Embryonic facial prominence (tissue), 1 donor: ENCODE measurements around the gene HES1.
"Not testable (repeated sequence)": the region's sequence is repeated elsewhere in the genome, so short reads cannot be mapped to it uniquely, and the experiment has no call there.

Experiments used
- DNase-seq: peaks from one replicate; pipeline ENCODE4 v3.0.0-alpha.2; 2016; ENCODE audit errors: extremely low spot score

Gene HES1

GRCh38 chr3:194128202-194128918 is 7.6 kb upstream of the HES1 start:
- DNase-seq = no peak

DNA sequence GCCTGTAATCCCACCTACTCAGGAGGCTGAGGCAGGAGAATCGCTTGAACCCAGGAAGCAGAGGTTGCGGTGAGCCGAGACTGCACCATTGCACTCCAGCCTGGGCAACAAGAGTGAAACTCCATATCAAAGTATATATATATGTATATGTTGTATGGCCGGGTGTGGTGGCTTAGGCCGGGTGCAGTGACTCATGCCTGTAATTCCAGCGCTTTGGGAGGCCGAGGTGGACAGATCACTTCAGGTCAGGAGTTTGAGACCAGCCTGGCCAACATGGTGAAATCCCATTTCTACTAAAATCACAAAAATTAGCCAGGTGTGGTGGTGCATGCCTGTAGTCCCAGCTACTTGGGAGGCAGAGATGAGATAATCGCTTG is 7.0 kb upstream of the HES1 start:
- DNase-seq = not testable (repeated sequence)

- no peak for DNase-seq
Observed at GRCh38 chr3:194129581-194130133, 6.3 kb upstream of the HES1 start.

DNA sequence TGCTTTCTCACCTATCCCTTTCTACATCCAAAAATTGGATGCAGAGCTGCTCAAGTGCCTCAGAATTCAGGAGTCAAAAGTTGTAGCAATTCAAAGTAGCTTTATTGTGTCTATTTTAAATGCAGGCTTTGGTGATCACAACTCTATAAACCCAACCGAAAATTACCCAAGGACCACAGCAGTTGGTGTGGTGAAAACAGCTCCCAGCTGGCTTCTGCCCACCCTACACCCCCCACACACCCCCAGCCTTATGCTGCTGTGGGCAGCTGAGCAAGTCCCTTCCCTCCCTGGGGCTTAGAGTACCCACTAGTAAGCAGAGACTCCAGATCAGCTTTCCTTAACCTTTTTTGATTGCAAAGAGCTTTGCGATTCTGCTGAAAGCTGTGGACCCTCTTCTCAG is 5.8 kb upstream of the HES1 start:
- no peak for DNase-seq

DNA sequence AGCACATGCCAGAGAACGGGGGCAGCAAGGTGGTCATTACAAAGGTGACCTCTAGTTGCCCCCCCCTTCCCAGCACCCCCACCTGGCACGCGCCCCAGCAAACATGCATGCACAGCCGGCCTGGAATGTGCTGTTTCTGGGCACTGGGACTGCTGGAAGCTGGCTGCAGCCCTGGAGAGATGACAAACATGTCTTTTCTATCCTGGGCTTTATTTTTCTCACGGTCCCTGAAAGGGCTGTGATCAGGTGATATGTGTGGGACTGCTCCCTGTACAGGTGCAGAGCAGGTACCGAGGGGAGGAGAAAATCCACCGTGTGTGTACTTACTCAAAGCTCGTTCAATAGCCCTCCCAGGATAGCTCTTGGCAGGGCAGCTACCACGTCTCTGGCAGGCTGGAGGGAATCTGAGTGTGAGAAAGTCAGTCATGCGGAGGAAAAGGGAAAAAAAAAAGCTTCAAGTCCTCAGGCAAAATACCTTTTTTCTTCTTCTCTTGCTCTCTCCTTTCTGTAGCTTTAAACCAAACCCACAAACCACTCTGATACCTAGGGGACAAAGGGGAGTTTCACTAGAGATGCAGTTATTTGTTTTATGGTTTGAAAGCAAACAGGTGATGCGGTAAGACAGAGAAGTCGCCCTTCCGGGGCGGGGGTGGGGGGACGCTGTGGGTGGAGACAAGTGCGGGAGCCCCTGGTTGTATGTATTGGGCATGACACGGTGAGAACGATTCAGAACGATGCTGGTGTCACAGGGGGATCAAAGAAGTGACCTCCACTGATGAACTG is 5.0 kb upstream of the HES1 start:
- no peak for DNase-seq

DNA sequence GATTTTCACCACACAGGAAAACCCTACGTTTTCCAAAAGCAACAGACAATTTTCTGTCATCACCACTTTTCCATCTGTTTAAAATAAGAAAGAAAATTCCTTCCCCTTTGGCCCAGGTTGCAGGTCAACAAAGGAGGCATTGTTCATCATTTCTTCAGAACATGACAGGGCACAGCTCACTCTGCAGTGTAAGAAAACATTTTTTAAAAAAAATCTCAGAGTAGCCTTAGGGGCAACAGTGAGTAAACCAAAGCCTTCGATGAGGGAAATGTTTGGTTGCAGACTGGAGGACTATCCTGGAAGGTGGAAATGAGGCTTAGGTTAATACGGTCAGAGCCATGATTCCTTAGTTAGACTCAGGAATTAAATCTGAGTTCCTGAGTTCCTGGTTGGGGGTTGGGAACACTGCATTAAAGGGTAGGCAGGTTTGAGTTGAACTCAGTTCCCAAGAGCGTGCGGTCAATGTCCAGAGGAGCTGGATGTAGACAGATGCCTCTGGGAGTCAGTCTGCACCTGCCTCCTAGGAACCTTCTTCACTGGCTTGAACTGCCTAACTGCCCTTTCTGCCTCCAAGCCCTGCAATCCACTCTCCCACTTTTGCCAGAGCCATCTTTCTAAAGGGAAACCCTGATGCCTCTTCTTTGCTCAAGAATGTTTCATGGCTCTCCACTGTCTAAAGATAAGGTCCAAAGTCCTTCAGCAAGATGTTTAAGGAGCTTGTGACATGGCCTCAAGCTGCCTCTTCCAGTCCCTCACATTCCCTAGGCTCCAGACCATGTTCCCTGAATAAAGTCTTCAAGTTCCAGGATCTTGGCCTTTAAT is 3.3 kb upstream of the HES1 start:
- DNase-seq = no peak

DNA sequence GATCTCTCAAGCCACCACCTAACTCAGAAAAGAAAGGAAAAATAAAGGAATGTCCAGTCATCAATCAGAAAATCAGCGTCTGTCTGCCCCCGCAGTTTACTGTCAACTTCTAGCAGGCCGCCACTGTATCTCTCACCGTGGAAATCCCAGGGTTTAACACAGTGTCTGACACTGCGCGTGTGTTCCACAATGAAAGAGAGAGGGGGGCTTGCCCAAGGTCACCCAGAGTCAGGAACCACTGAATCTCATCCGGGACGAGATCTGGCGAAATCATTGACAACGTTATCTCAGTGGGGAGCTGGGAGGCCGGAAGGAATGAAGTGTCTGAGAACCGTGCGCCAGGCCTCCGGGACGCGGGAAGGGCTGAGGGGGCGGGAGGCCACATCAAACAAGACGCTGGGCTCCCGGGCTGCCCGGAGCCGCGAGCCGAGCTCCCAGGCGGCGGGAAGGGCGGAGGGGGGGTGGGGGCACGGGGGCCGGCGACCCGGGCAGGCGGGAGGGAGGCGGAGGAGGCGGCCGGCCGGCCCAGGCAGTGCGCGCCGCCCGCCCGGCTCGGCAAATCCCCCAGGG is 2.2 kb upstream of the HES1 start:
- DNase-seq = no peak

GRCh38 chr3:194134231-194134756 is 1.7 kb upstream of the HES1 start:
- no peak for DNase-seq

GRCh38 chr3:194134757-194135515 is 1.0 kb upstream of the HES1 start:
- peak; percentile 81 for DNase-seq

GRCh38 chr3:194135516-194135805 is 487 bp upstream of the HES1 start:
- DNase-seq = no peak

DNA sequence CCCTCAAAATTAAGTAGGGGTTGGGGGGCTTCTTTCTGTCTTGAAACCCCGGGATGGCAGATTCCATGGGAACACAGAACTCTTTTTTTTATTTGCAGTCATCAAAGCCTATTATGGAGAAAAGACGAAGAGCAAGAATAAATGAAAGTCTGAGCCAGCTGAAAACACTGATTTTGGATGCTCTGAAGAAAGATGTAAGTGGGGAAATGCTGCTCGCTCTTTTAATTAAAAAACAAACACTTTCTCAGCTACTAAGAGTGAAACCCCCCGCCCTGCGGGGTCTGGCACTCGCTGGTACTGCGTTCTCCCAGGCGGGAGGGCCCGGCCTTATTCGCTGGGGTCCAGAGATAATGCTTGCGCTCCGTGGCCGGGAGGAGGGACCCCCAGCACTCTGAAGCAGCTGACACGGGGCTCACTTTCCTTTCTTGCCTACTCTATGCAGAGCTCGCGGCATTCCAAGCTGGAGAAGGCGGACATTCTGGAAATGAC is 615 bp downstream of the HES1 start:
- no peak for DNase-seq

- DNase-seq = no peak
Observed at GRCh38 chr3:194137008-194137505, 1.1 kb downstream of the HES1 start.

- no peak for DNase-seq
Observed at GRCh38 chr3:194137506-194138474, 1.8 kb downstream of the HES1 start.

GRCh38 chr3:194138732-194139070 is 2.8 kb downstream of the HES1 start:
- no peak for DNase-seq

GRCh38 chr3:194139071-194139813 is 3.3 kb downstream of the HES1 start:
- no peak for DNase-seq

- DNase-seq = no peak
Observed at GRCh38 chr3:194139814-194140391, 4.0 kb downstream of the HES1 start.

DNA sequence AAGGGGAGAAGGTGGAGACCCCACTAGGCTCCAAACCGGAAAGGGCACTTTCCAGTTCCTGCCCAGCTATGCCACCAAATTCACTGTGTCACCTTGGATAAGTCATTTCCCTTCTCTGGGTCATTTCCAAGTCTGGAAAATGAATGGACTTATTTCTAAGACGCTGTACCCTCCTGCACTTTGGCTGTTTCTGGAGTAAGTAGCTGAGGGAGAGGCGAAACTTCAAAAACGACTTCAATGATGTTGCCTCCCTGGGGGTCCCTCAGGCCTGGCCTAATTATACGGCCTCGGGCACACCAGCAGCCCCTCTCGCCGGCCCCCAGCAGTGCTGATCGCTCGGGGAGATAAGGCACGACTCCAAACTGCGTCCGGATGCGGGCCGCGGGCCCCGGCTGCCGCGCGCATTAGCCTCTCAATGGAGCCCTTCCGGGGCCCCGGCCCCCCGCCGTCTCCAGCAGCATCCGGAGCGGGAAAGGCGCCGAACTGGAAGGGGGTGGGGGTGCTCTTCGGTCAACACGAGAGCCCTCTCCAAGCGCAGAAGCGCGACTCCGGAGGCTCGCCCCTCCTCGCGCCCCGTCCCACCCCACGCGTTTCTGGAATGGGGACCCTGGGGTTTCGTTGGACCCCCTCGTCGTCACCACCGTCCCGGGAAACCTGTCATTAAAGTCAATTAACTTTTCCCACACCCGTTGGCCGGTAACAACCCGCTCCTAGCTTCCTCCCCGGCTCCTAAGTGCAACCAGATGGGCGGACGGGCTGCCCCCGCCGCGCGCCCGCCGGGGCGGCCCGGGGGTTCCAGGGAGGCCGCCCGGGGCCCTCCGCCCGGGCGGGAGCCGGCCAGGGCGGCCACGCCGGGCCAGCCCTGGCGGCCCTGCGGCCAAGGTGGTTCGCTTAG is 4.8 kb downstream of the HES1 start:
- DNase-seq = no peak
